ENCODE results near the gene AFDN.

The AFDN gene

DNA sequence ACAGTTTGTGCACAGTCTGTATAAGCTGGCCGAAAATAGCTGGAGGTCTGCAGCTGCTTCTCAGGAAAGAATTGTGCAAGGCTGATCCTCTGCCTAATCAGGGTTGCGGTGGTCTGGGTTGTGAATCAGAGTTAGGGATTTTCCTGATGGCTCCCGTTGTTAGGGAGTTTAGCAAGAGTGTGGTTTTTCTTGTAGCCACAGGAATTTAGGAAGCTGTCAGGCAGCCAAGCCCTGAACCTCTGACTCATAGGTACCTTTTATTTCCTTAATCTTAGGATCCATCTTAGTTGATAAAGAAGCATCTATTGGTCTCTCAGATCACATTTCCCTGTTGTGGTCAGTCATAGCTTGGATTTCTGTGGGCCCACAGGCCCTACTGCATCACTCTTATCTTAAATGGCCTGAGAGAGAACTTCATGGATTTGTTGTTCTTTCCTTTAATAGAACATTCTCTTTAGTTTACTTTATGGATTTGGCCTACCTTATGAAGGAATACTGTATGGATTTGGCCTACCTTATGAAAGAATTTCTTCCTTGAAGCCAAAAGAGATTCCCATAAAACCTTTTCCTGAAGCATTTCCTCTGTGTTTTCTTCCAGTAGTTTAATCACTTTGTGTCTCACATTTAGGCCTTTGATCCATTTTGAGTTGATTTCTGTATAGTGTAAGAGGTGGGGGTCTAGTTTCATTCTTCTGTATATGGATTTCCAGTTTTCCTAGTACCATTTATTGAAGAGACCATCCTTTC is 181.1 kb downstream of the AFDN start:
- no peak for DNase-seq

GRCh38 chr6:168009331-168009730 is 182.6 kb downstream of the AFDN start:
- DNase-seq, result no peak

- DNase-seq, result no peak
These were observed 184.6 kb downstream of the AFDN start for GRCh38 chr6:168011291-168011690.

GRCh38 chr6:168012431-168013249 is 185.9 kb downstream of the AFDN start:
- DNase-seq, result no peak

DNA sequence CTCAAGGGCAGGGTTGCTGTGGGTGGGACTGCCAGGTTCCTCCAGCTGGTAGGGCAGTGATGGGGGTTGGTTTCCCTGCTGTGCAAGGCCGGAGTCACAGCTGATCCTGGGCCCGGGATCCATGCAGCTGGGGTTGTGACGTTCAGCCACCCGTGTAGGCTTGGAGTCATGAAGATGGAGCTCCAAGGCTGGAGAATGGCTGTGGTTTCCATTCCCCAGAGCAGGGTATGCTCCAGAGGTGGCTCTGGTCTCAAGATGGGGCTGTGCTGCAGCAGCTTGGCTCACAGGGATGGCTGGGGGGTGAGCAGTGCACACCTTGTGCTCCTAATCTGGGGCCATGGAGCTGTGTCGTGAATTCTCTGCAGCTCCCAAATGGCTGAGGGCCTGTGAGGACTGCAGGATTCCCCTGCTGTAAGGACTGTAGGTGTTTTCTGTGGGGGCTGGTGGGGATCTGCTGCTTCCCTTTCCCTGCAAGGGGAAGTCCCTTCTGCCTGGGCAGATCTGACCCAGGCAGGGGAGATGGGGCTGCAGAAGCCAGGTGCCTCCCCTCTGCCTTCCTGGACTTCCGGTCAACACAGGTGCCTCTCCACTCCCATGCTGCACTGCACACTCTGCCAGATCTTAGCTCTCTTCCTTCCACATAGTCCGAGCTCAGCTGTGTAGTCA is 186.7 kb downstream of the AFDN start:
- no peak for DNase-seq

DNA sequence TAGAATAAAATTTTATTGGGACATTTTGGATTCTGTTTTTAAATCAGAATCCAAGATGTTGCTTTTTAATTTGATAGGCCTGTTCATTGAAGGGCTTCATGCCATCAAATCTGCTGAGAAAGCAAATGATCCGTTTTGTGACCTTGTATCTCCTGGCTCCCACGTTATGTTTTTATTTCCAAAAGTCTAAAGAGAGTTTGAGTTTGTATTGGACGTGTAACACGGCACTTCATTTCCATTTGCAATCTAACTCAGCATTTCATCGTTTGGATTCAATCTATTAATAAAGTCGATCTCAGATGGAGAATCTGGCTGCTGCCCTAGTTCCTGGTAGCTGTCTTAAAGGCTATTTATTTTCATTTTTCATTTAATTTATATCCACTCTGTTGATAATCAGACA is 187.7 kb downstream of the AFDN start:
- no peak for DNase-seq

DNA sequence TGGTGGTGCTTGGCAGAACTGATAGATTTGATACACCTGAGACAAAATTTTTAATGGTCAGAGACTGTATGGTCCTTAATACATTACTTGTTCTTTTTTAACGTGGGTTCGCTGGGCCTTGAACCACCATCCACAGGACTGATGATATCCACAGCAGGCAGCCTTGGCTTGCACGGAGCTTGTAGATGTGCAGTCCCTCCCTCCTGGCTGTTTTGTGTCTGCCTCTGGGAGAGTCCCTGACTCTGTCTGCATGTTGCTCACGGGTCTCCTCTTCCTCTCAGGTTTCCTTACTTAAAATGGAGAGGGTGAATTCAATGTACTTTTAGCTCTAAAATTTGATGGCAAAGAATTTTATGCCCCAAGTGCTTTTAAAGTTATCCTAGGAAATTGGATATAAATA is 188.3 kb downstream of the AFDN start:
- no peak for DNase-seq

DNA sequence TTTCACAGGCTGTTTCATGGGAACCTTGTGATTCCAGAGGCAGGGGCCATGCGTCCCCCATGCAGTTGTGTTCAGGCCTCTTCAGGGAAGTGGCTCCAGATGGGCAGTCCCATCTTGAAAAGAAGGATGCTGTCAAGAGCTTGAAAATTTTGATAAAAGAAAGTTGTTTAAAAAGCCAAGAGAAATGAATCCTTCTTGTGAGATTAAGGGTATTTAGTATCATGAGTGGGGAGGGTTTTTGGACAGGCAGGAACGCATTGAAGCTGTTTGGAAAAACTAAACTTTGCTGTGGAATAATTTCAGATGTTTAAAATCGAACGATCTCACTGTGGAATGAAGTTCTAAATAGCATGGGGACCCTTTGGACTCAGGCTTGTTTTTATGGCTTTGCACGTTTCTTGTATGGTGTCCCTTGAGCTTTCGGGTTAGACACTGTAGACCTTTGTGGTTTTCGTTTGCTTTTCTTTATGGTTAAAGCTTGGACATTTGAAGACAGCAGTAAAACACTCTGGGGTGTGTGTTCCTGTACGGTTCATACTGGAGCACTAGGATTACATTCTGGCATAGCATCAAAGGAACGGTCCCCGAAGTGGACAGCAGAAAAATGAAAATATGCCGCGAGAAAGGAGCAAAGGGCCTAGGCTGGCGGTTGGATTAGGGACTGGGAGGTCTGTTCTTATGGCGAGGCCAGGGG is 188.9 kb downstream of the AFDN start:
- no peak for DNase-seq

DNA sequence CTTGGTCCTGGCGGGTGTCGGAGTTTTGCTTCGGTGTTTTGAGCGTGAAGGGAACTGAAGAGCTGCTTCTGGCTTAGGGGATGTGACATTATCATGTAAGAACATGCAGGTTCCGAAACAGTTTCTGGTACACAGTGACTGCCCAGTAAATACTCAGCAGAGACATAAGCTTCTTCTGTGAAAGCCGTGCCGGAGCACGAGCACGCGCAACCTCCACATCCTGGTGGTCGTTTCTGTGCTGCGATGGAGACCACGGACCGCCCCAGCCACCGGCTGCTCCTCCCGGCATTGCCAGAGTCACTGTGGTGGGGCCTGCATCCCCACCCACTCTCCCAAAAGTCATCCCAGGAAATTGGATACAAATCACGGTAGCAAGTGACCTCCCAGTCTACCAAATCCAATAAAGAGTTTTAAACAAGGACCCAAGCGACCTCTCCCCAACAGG is 189.5 kb downstream of the AFDN start:
- DNase-seq, result no peak

GRCh38 chr6:168016721-168017525 is 190.2 kb downstream of the AFDN start:
- no peak for DNase-seq

- no peak for DNase-seq
These were observed 190.9 kb downstream of the AFDN start for GRCh38 chr6:168017629-168018028.

DNA sequence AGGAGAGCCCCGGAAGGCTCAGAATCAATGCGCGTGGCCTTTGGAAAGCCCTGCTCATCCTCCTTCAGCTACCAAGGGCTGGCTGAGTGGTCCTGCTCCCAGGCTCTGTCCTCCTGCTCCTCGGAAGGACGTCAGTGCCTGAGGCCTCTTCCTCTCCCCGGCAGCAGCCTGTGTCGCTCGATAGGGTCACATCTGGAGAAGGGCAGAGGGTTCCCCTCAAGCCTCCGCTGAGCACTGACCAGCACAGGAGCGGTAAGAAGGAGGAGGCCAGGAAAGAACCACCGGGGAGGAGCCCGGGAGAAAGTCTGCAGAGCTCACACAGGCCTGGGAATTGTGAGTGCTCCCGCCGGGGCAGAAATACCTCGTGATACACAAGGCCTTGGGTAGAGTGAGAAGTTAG is 192.0 kb downstream of the AFDN start:
- no peak for DNase-seq

DNA sequence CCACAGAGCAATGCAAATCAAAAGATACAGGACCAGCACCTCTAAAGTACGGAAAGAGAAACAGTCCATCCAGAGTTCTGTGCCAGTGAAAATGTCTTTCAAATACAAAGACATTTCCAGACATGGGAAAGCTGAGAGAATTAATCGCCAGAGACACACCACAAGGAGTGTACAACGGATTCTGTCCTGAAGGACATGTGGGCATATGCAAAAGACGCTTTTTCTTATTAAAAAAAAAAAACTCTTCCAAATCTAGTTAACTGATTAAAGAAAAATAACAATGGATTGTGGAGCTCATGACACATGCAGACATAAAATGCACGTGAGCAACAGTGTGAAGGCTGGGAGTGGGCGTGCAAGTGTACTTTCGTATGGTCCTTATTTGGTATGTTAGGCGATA is 193.5 kb downstream of the AFDN start:
- DNase-seq, result no peak

- DNase-seq, result no peak
These were observed 194.9 kb downstream of the AFDN start for GRCh38 chr6:168021581-168021980.

Data from NCI-H1930 (cell line).